Vagina (tissue), 2 donors: ENCODE measurements around the gene CCDC182. TPM values are rescaled to one million over a fixed set of nuclear protein-coding genes. Genes with fewer than 3 reads are reported as not detected.

Experiments used
- DNase-seq, 2 donors: peaks; one replicate each; pipeline ENCODE4 v3.0.0-alpha.2; 2017; ENCODE audit errors: extremely low spot score in 2 of 2
- H3K27ac ChIP-seq: fragments of 200-600 bp; sonication (generic); one replicate; pipeline ENCODE4 v1.5.1; 2019
- H3K27me3 ChIP-seq: fragments of 200-600 bp; sonication (generic); one replicate; pipeline ENCODE4 v1.5.1; 2019
- H3K36me3 ChIP-seq, 2 donors: fragments of 200-600 bp; sonication (generic); one replicate each; pipeline ENCODE4 v1.5.1; 2017 to 2019
- H3K4me1 ChIP-seq: fragments of 200-600 bp; sonication (generic); one replicate; pipeline ENCODE4 v1.5.1; 2019
- H3K4me3 ChIP-seq, 2 donors: fragments of 200-600 bp; sonication (generic); 1 replicate in 1 of 2; 2 replicates in 1 of 2; pipeline ENCODE4 v1.5.1; 2016 to 2019
- H3K9me3 ChIP-seq: fragments of 200-600 bp; sonication (generic); one replicate; pipeline ENCODE4 v1.5.1; 2019
- POLR2A ChIP-seq, 2 donors: fragments of 450-650 bp; IDR thresholded peaks; one replicate each; pipeline ENCODE4 v1.6.1; 2017; ENCODE audit warnings: antibody characterized with exemption in 2 of 2, mild to moderate bottlenecking in 2 of 2, moderate library complexity in 2 of 2
- POLR2AphosphoS5 ChIP-seq, 2 donors: sonication (generic); formaldehyde crosslinking; IDR thresholded peaks; one replicate each; pipeline ENCODE4 v1.9.0; 2017; ENCODE audit warnings: antibody characterized with exemption in 2 of 2, mild to moderate bottlenecking in 2 of 2, low read depth in 1 of 2; ENCODE audit not compliant: insufficient read depth in 1 of 2
- intact Hi-C: fragments of 100-400 bp; cut with DNase I; formaldehyde crosslinking; loops from one replicate; pipeline ENCODE4 v1.15.1; 2023
- total RNA-seq: library from RNA; depleted of rRNA; stranded (reverse); fragments of >200 nt; gene quantifications from one replicate; pipeline ENCODE4 v1.2.3, GENCODE V29; 2016
- TF ChIP-seq, protein P1 (sequence below), 3 experiments: fragments of 450-650 bp in 2 of 3; fragments of 200-600 bp in 1 of 3; sonication (generic) in 1 of 3; IDR thresholded peaks; one replicate each; pipeline ENCODE4 v1.5.1; 2017 to 2019; ENCODE audit warnings: antibody characterized with exemption in 3 of 3, mild to moderate bottlenecking in 2 of 3, moderate library complexity in 2 of 3

Gene CCDC182
- total RNA-seq, 1 donor from 2014 or later, result not detected

DNA sequence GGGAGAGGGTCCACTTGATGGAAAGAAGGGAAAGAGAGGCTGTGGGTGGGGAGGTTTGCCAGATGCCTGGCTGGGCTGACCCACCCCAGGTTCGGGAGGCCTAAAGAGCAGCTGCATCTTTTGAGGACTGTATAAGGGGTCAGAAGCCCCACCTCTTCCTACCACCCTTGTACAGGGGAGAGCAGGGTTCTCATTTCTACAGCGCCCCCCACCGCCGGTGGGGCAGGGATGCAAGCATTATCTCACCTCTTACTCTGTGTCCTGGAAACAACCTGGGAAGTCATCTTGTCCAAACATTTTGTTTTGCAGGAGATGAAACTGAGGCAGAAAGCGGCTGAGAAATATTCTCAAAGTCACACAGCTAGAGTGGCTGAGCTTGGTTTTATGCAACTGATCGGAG lies 22.5 kb upstream of the CCDC182 start:
- no peaks in the 10 kb centered on the region for H3K9me3 ChIP-seq
- H3K4me3 ChIP-seq, result no peak overlapping the region
- H3K27me3 ChIP-seq, result no peaks in the 10 kb centered on the region
- no peak for TF ChIP-seq POLR2A (IDR thresholded peaks at IDR 0.05)
- TF ChIP-seq, protein P1, sequence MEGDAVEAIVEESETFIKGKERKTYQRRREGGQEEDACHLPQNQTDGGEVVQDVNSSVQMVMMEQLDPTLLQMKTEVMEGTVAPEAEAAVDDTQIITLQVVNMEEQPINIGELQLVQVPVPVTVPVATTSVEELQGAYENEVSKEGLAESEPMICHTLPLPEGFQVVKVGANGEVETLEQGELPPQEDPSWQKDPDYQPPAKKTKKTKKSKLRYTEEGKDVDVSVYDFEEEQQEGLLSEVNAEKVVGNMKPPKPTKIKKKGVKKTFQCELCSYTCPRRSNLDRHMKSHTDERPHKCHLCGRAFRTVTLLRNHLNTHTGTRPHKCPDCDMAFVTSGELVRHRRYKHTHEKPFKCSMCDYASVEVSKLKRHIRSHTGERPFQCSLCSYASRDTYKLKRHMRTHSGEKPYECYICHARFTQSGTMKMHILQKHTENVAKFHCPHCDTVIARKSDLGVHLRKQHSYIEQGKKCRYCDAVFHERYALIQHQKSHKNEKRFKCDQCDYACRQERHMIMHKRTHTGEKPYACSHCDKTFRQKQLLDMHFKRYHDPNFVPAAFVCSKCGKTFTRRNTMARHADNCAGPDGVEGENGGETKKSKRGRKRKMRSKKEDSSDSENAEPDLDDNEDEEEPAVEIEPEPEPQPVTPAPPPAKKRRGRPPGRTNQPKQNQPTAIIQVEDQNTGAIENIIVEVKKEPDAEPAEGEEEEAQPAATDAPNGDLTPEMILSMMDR (IDR thresholded peaks at IDR 0.05), result no peak
- no peak for TF ChIP-seq POLR2AphosphoS5 (IDR thresholded peaks at IDR 0.05; ENCODE audit: insufficient read depth in 1 of 2, low read depth in 1 of 2)
- DNase-seq, result no peak
- no peaks in the 10 kb centered on the region for H3K36me3 ChIP-seq
- intact Hi-C loops, result no loop called here
- H3K27ac ChIP-seq, result no peak overlapping the region
- no peaks in the 10 kb centered on the region for H3K4me1 ChIP-seq

DNA sequence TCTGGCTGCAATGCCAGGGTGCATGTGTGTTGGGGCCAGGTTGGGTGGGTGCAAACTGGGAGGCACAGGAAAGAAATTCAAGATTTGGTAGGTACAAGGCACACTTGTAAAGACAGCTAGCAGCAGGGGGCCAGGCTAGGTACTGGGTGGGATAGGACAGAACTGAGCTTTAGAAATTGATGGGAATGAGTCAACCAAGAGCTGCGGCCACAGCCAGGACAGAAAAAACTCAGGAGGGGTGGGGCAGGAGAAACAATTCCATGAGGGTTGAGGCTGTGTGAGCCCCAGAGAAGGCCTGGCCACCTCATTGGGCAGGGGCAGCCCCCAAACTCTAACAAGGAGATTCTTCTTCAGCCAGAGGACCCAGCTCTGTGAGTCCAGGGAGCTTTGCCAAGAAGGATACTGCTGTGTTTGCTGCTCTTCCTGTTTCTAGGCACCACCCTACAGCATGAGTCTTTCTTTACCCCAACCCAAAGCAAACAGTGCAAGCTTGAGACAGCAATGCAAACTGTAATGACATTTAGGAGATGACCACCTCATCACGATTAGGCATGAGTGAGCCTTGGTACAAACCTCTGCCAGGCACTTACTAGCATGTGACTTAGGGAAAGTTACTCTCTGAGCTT lies 21.3 kb upstream of the CCDC182 start:
- no peak for DNase-seq
- no peaks in the 10 kb centered on the region for H3K36me3 ChIP-seq
- H3K4me3 ChIP-seq, result no peak overlapping the region
- no peaks in the 10 kb centered on the region for H3K4me1 ChIP-seq
- H3K27ac ChIP-seq, result no peak overlapping the region
- no peaks in the 10 kb centered on the region for H3K9me3 ChIP-seq
- TF ChIP-seq, protein P1 (IDR thresholded peaks at IDR 0.05), result no peak
- no peak for TF ChIP-seq POLR2AphosphoS5 (IDR thresholded peaks at IDR 0.05; ENCODE audit: insufficient read depth in 1 of 2, low read depth in 1 of 2)
- TF ChIP-seq POLR2A (IDR thresholded peaks at IDR 0.05), result no peak
- H3K27me3 ChIP-seq, result no peaks in the 10 kb centered on the region
- intact Hi-C loops, result no loop called here

DNA sequence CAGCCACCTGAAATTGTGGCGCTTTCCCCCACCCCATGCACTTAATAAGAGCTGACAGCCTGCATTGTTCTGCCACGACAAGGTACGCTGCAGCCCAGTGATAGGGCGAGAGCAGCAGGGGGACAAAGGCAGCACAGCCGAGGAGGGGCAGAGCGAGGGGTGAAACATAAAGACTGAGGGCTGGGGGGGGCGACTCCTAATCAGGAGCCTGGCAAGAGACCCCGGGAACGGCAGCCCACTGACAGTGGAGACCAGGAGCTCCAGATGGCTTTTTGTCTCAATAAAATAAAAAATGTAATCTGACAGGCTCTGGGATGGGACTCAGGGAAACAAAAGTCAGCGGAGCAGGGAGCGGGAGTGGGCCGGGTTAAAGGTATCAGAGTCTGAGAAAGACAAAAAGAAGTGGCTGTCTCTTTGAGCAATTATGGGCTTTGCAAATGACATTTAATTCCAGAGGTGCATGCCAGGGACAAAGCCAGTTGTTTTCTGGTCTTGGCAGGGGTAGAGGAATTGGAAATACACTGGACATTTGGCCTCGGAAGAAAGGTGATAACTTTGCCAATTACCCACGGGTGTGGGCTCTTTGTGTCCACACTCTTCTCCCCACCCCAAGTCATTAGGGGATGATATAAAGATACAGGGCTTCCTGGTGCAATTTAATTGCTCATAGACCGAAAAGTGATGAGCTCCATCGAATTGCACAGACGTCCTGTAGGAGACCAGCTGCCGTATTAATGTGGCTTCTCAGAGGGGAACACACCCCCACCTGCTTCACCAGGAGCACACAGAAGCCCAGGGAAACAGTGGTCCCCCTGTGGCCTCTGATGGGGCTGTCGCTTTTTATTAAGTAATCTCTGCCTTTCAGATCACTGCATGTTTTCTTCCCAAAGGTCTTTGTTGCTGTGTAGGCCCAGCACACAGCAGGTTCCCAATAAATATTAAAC lies 17.6 kb upstream of the CCDC182 start:
- TF ChIP-seq POLR2A (IDR thresholded peaks at IDR 0.05) (no peak), POLR2AphosphoS5 (IDR thresholded peaks at IDR 0.05; ENCODE audit: insufficient read depth in 1 of 2, low read depth in 1 of 2) (no peak)
- TF ChIP-seq, protein P1 (IDR thresholded peaks at IDR 0.05), result no peak
- intact Hi-C loops, result no loop called here
- no peaks in the 10 kb centered on the region for H3K27me3 ChIP-seq
- no peaks in the 10 kb centered on the region for H3K9me3 ChIP-seq
- no peak for DNase-seq
- no peaks in the 10 kb centered on the region for H3K4me1 ChIP-seq
- no peak overlapping the region for H3K4me3 ChIP-seq
- H3K36me3 ChIP-seq, result no peaks in the 10 kb centered on the region
- no peak overlapping the region for H3K27ac ChIP-seq

DNA sequence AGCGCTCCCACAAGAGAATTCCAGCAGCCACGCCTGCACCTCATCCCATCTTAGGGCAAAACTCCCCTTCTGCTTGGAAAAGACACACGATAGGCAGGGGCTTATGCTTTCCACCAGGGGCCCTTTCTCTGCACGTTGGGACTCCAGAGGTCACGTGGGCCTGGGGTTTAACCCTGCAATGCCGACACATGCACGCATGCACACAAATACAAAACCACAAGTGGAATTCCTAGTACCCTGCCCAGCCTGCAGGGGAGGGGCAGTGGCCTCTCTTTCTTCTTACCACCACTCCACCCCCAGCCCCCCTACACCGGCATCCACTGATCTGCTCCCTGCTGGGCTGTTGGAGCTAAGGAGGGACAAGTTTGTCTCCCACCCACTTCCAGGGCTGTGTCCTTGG lies 16.8 kb upstream of the CCDC182 start:
- TF ChIP-seq POLR2A (IDR thresholded peaks at IDR 0.05) (no peak), POLR2AphosphoS5 (IDR thresholded peaks at IDR 0.05; ENCODE audit: insufficient read depth in 1 of 2, low read depth in 1 of 2) (no peak)
- TF ChIP-seq, protein P1 (IDR thresholded peaks at IDR 0.05), result no peak
- intact Hi-C loops, result no loop called here
- Histone ChIP-seq H3K36me3 (no peaks in the 10 kb centered on the region), H3K4me1 (no peaks in the 10 kb centered on the region), H3K9me3 (no peaks in the 10 kb centered on the region), H3K27me3 (no peaks in the 10 kb centered on the region), H3K4me3 (no peak overlapping the region), H3K27ac (no peak overlapping the region)
- DNase-seq, result no peak

DNA sequence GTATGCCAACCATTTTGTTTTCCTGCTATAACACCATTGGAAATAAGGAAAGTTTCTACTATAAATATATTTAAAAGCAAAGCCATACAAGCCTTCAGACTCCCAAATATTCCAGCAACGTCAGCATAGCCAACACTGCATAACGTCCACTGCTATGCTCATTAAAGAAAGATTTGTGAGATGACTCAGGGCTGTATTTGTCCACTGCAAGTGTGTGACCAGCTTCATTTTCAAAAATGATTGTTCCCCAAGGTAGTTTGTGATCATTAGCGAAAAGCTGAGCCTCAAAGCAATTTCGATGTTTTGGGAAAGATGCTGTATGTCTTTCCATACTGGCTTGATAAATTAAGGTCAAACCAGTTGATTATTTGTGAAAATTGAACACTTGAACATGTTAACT lies 14.9 kb upstream of the CCDC182 start:
- H3K4me1 ChIP-seq, result no peaks in the 10 kb centered on the region
- TF ChIP-seq, protein P1 (IDR thresholded peaks at IDR 0.05), result no peak
- TF ChIP-seq POLR2A (IDR thresholded peaks at IDR 0.05) (no peak), POLR2AphosphoS5 (IDR thresholded peaks at IDR 0.05; ENCODE audit: insufficient read depth in 1 of 2, low read depth in 1 of 2) (no peak)

More for the DNA sequence above, 14.9 kb upstream of the CCDC182 start:
- Histone ChIP-seq H3K27me3 (no peaks in the 10 kb centered on the region), H3K27ac (no peak overlapping the region), H3K4me3 (no peak overlapping the region), H3K9me3 (no peaks in the 10 kb centered on the region), H3K36me3 (no peaks in the 10 kb centered on the region)
- no peak for DNase-seq
- intact Hi-C loops, result no loop called here
